DOHH2 (cell line): ENCODE data around the gene SENP1.

ENCODE experiments used
- CTCF ChIP-seq: fragments of 200-600 bp; sonication (generic); IDR thresholded peaks from one replicate; pipeline ENCODE4 v1.5.1; 2014; ENCODE audit warnings: antibody characterized with exemption, mild to moderate bottlenecking, low read depth, low read length; ENCODE audit not compliant: poor library complexity, severe bottlenecking
- EZH2phosphoT487 ChIP-seq: fragments of 200-600 bp; sonication (generic); IDR thresholded peaks from 2 replicates; pipeline ENCODE4 v1.6.1; 2017; ENCODE audit warnings: borderline replicate concordance, mild to moderate bottlenecking, antibody characterized with exemption, low read length, moderate library complexity, mixed read lengths

- TF ChIP-seq CTCF, result no peak
- no peak for TF ChIP-seq EZH2phosphoT487
Observed at GRCh38 chr12:48126953-48127630, 21.2 kb upstream of the SENP1 start.
